H1 (cell line): ENCODE data around the gene TMEM221. TPM values are rescaled to one million over a fixed set of nuclear protein-coding genes. Genes with fewer than 3 reads are reported as not detected.

Source experiments
- CTCF ChIA-PET: fragments of 300-600 bp; sonication (Branson Sonifier 250); formaldehyde crosslinking; loops from one replicate; lab custom pipeline; 2021; ENCODE audit not compliant: partially characterized antibody; lab: Charles Lee
- POLR2A ChIA-PET: fragments of 300-600 bp; sonication (Branson Sonifier 250); formaldehyde crosslinking; loops from one replicate; lab custom pipeline; 2021; ENCODE audit warnings: inconsistent platforms; ENCODE audit not compliant: partially characterized antibody; lab: Charles Lee
- DNase-seq, 2 experiments: peaks; one replicate each; pipeline versions ENCODE4 v3.0.0 to v3.0.0-alpha.2; 2010 to 2022; ENCODE audit warnings: low spot score in 2 of 2, low read depth in 1 of 2, mixed read lengths in 1 of 2
- FAIRE-seq: peaks from 2 replicates; lab custom pipeline; 2011; peaks lifted over from hg19 to GRCh38; lab: Jason Lieb, UNC
- H2AFZ ChIP-seq: 2 replicates; pipeline ENCODE4 v1.8.1; 2012; ENCODE audit warnings: low read length, inconsistent platforms
- H2AK5ac ChIP-seq: 2 replicates; pipeline ENCODE4 v1.6.1; 2013; ENCODE audit warnings: low read depth, low read length
- H2BK120ac ChIP-seq: replicated peaks from 2 replicates; pipeline ENCODE3; 2013; ENCODE audit warnings: low read depth, low read length, inconsistent platforms
- H2BK12ac ChIP-seq: 2 replicates; pipeline ENCODE4 v1.6.1; 2013; ENCODE audit warnings: low read depth, low read length
- H2BK15ac ChIP-seq: 2 replicates; pipeline ENCODE4 v1.6.1; 2013; ENCODE audit warnings: low read length
- H2BK20ac ChIP-seq: 2 replicates; pipeline ENCODE4 v1.6.1; 2013; ENCODE audit warnings: low read length
- H2BK5ac ChIP-seq: 2 replicates; pipeline ENCODE4 v1.6.1; 2013; ENCODE audit warnings: low read depth, low read length
- H3K14ac ChIP-seq: 2 replicates; pipeline ENCODE4 v1.6.1; 2013; ENCODE audit warnings: inconsistent platforms; ENCODE audit not compliant: insufficient read length
- H3K18ac ChIP-seq: 2 replicates; pipeline ENCODE4 v1.6.1; 2013; ENCODE audit warnings: low read length; ENCODE audit errors: extremely low read depth
- H3K23ac ChIP-seq: 2 replicates; pipeline ENCODE4 v1.6.1; 2013; ENCODE audit warnings: inconsistent platforms; ENCODE audit not compliant: insufficient read length
- H3K23me2 ChIP-seq: 2 replicates; pipeline ENCODE4 v1.6.1; 2013; ENCODE audit warnings: low read depth, low read length
- H3K27ac ChIP-seq: 2 replicates; pipeline ENCODE4 v1.6.1; 2011; ENCODE audit warnings: low read depth, low read length, inconsistent platforms
- H3K27me3 ChIP-seq, 4 experiments: replicated peaks in 1 of 4; 1 replicate in 1 of 4; 2 replicates in 3 of 4; pipeline versions ENCODE4 v1.6.1 to v1.8.1; 2011 to 2013; ENCODE audit warnings: low read length in 3 of 4, mild to moderate bottlenecking in 3 of 4, inconsistent platforms in 2 of 4, mixed read lengths in 2 of 4, moderate library complexity in 1 of 4; ENCODE audit not compliant: control insufficient read depth in 3 of 4, insufficient read depth in 3 of 4; ENCODE audit errors: extremely low read depth in 1 of 4
- H3K36me3 ChIP-seq, 4 experiments: 2 replicates each; pipeline versions ENCODE4 v1.6.1 to v1.8.1; 2011 to 2013; ENCODE audit warnings: mild to moderate bottlenecking in 4 of 4, low read length in 3 of 4, moderate library complexity in 2 of 4, control low read depth in 1 of 4, inconsistent platforms in 1 of 4; ENCODE audit not compliant: insufficient read depth in 4 of 4, control insufficient read depth in 2 of 4
- H3K4ac ChIP-seq: replicated peaks from 2 replicates; pipeline ENCODE3; 2013; ENCODE audit warnings: low read length, low read depth, mixed read lengths, inconsistent platforms; ENCODE audit not compliant: insufficient read length
- H3K4me1 ChIP-seq, 4 experiments: replicated peaks in 1 of 4; 1 replicate in 1 of 4; 2 replicates in 3 of 4; pipeline versions ENCODE4 v1.6.1 to v1.8.1; 2011 to 2013; ENCODE audit warnings: low read length in 3 of 4, inconsistent platforms in 2 of 4, mixed read lengths in 1 of 4; ENCODE audit not compliant: insufficient read depth in 4 of 4, control insufficient read depth in 3 of 4
- H3K4me2 ChIP-seq, 2 experiments: 2 replicates each; pipeline versions ENCODE4 v1.6.1 to v1.8.1; 2011 to 2013; ENCODE audit warnings: low read depth in 2 of 2, low read length in 2 of 2, control low read depth in 1 of 2, inconsistent platforms in 1 of 2, mild to moderate bottlenecking in 1 of 2; ENCODE audit not compliant: insufficient read depth in 1 of 2
- H3K4me3 ChIP-seq, 4 experiments: fragments of 200-600, 300-600 bp in 1 of 4; sonication (generic), shearing (Covaris generic), sonication (Bioruptor Twin) in 1 of 4; 2 replicates each; pipeline versions ENCODE4 v1.5.1 to v1.8.1; 2011 to 2016; ENCODE audit warnings: low read length in 4 of 4, low read depth in 3 of 4, control low read depth in 2 of 4, inconsistent platforms in 2 of 4, mild to moderate bottlenecking in 2 of 4, mixed read lengths in 1 of 4, moderate library complexity in 1 of 4; ENCODE audit not compliant: insufficient read depth in 2 of 4; ENCODE audit errors: extremely low read depth in 1 of 4
- H3K56ac ChIP-seq: replicated peaks from 2 replicates; pipeline ENCODE3; 2013; ENCODE audit warnings: low read depth, mild to moderate bottlenecking, mixed read lengths, low read length, inconsistent platforms; ENCODE audit not compliant: insufficient read length
- H3K79me1 ChIP-seq: 2 replicates; pipeline ENCODE4 v1.6.1; 2013; ENCODE audit warnings: low read depth, low read length, control low read depth
- H3K79me2 ChIP-seq, 2 experiments: 2 replicates each; pipeline versions ENCODE4 v1.6.1 to v1.8.1; 2012 to 2013; ENCODE audit warnings: low read length in 2 of 2, mild to moderate bottlenecking in 2 of 2, inconsistent platforms in 1 of 2; ENCODE audit not compliant: insufficient read depth in 2 of 2, control insufficient read depth in 1 of 2
- H3K9ac ChIP-seq, 4 experiments: replicated peaks in 1 of 4; 1 replicate in 1 of 4; 2 replicates in 3 of 4; pipeline versions ENCODE4 v1.6.1 to v1.8.1; 2011 to 2013; ENCODE audit warnings: low read depth in 3 of 4, low read length in 3 of 4, control low read depth in 2 of 4, mild to moderate bottlenecking in 2 of 4, moderate library complexity in 2 of 4, inconsistent platforms in 1 of 4; ENCODE audit errors: extremely low read depth in 1 of 4
- H3K9me3 ChIP-seq, 2 experiments: 2 replicates each; pipeline versions ENCODE4 v1.6.1 to v1.8.1; 2012 to 2013; ENCODE audit warnings: mild to moderate bottlenecking in 2 of 2, moderate library complexity in 2 of 2, control low read depth in 1 of 2, inconsistent platforms in 1 of 2, low read depth in 1 of 2, low read length in 1 of 2, mixed read lengths in 1 of 2; ENCODE audit not compliant: insufficient read depth in 2 of 2
- H4K20me1 ChIP-seq, 2 experiments: replicated peaks in 1 of 2; 2 replicates each; pipeline versions ENCODE3 to v1.8.1; 2011 to 2013; ENCODE audit warnings: inconsistent platforms in 2 of 2, low read length in 2 of 2, mild to moderate bottlenecking in 1 of 2; ENCODE audit not compliant: insufficient read depth in 2 of 2, control insufficient read depth in 1 of 2
- H4K5ac ChIP-seq: 2 replicates; pipeline ENCODE4 v1.6.1; 2013; ENCODE audit warnings: low read length, low read depth, mixed read lengths, inconsistent platforms; ENCODE audit not compliant: insufficient read length
- H4K8ac ChIP-seq: 2 replicates; pipeline ENCODE4 v1.8.0; 2013; ENCODE audit warnings: mild to moderate bottlenecking, moderate library complexity, low read length, inconsistent platforms; ENCODE audit not compliant: insufficient read depth; ENCODE audit errors: extremely low read depth
- H4K91ac ChIP-seq: replicated peaks from 2 replicates; pipeline ENCODE3; 2013; ENCODE audit warnings: low read length, mixed read lengths, inconsistent platforms; ENCODE audit not compliant: insufficient read length
- CBX5 ChIP-seq: fragments of 300-800, 300-1000 bp; sonication (generic); IDR thresholded peaks from 2 replicates; pipeline ENCODE4 v1.7.1; 2016; ENCODE audit warnings: antibody characterized with exemption, low read length, low read depth
- WGBS, 2 experiments: shearing (Covaris generic) in 1 of 2; methylation state at CpG; one replicate each; pipeline versions ENCODE4 v1.1.6 to v1.1.7; 2013 to 2015; ENCODE audit warnings: low lambda C conversion rate in 2 of 2, mixed read lengths in 2 of 2, inconsistent platforms in 1 of 2, low coverage in 1 of 2, missing lambda C conversion rate in 1 of 2; ENCODE audit not compliant: insufficient replicate concordance in 2 of 2, insufficient coverage in 1 of 2, insufficient read length in 1 of 2; ENCODE audit errors: extremely low coverage in 1 of 2, missing lambda C conversion rate in 1 of 2; 5-methylcytosine and 5-hydroxymethylcytosine counted together
- polyA plus RNA-seq, 7 experiments: library from polyadenylated mRNA; depleted of rRNA in 3 of 7; stranded (reverse) in 5 of 7; unstranded in 2 of 7; fragments of >200 nt in 5 of 7; fragments of 200-250 nt in 2 of 7; gene quantifications; 1 replicate in 5 of 7; 2 replicates in 1 of 7; 4 replicates in 1 of 7; pipeline versions ENCODE4 v1.2.1 to v1.2.3, GENCODE V29; 2011 to 2013; ENCODE audit warnings: missing spikeins in 2 of 7, mixed read lengths in 2 of 7
- total RNA-seq: library from RNA; stranded (reverse); fragmentation: NEBNext Ultra II Directional; extraction: Animal tissue kit (Norgen Biotek cat#: 25700); gene quantifications from 2 replicates; pipeline ENCODE4 v1.2.1, GENCODE V29; 2021

TMEM221 gene
- total and polyA plus RNA-seq, 2 of the 8 experiments (the other 6 are each of a cell fraction or from before 2014, with no cell fraction given), result 1.4 to 2.0 TPM

DNA sequence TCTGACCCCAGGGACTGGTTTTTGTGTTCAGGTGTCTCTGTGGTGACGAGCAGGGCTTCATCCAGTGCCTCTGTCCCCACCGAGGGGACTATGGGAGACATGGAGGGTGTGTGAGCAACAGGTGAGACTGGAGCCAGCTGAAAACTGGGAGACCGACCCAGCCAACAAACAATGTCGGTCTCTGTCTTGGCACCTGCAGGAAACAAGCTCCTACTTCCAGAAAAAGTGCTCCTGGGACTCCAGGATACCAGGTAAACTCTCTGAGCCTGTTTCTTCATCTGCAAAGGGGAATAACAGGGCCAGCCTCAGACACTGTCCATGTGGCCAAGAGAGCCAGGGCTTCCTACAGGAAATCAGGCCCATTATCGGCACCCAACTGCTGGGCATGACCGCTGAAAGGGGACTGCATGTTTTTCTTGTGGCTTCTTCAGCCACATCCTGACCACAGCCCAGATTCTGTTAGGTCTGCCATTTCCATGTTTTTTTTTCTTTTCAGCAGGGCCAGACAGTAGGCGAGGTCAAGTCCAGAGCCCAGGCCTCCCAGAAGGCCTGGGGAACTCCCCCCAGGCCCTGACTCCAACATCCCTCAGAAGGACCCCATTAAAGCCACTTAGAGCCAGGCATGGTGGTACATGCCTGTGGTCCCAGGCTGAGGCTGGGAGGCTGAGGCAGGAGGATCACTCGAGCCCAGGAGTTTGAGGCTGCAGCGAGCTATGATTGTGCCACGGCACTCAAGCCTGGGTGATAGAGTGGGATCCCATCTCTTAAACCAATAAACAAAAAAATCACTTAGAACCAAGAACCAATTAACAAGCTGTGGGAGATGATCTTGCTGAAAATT is 42.2 kb downstream of the TMEM221 start:
- peak overlapping the region; percentile 25 for H3K4ac ChIP-seq
- H3K14ac ChIP-seq, result no peak overlapping the region
- H3K4me2 ChIP-seq, result peak overlapping the region in 1 of 2 experiments; percentile 79; a peak in 2 of 4 replicates
- H3K79me2 ChIP-seq, result peaks cover 0 to 4% of the 10 kb centered on the region in 2 experiments; a peak in 1 of 4 replicates
- 0 out of 2 replicates have a peak overlapping the region, but pooled peaks have one; percentile 18 for H2BK15ac ChIP-seq
- peak overlapping the region; percentile 51 for H4K91ac ChIP-seq
- H3K4me1 ChIP-seq, result peaks cover 4 to 23% (median 13%) of the 10 kb centered on the region in 4 experiments
- H3K56ac ChIP-seq, result no peak overlapping the region
- H2BK20ac ChIP-seq, result no peak overlapping the region
- H2AK5ac ChIP-seq, result 0 out of 2 replicates have a peak overlapping the region, but pooled peaks have one; percentile 39
- WGBS, 2 experiments, result 88% methylated on average over 10 of the region's 10 CpGs; no CpG with 5 or more reads in 1 of the 2 experiments
- H3K4me3 ChIP-seq, result peak overlapping the region in 2 of 4 experiments; percentile 14 to 75; a peak in 1 of 8 replicates
- ChIA-PET POLR2A (interaction anchor here (0.7 to 4.9 kb wide), 10 partner anchors 9 to 439 kb away, joined by 3 to 44 read pairs (median 3); partner anchors contain the start of genes CCDC194 and MVB12A), CTCF (interaction anchor here (0.8 to 1.6 kb wide), 6 partner anchors 9 to 60 kb away, joined by 3 to 8 read pairs (median 4); partner anchors contain the start of gene CCDC194)
- H4K8ac ChIP-seq, result no peak overlapping the region; the same call in 1 of the 2 replicates
- peak overlapping the region; percentile 91 for H2BK12ac ChIP-seq
- H3K79me1 ChIP-seq, result no peaks in the 10 kb centered on the region; the same call in 1 of the 2 replicates
- 0 out of 2 replicates have a peak overlapping the region, but pooled peaks have one; percentile 73 for H2BK5ac ChIP-seq
- no peak overlapping the region for H3K9ac ChIP-seq
- H3K9me3 ChIP-seq, result no peaks in the 10 kb centered on the region
- no peak for FAIRE-seq
- no peak overlapping the region for H3K23ac ChIP-seq
- H3K27me3 ChIP-seq, result no peaks in the 10 kb centered on the region
- H3K23me2 ChIP-seq, result peaks cover 10% of the 10 kb centered on the region; the same call in 1 of the 2 replicates
- no peaks in the 10 kb centered on the region for H4K20me1 ChIP-seq
- H3K18ac ChIP-seq, result peak overlapping the region; percentile 81
- H4K5ac ChIP-seq, result peak overlapping the region; percentile 9
- no peak overlapping the region for H2AFZ ChIP-seq
- no peak for TF ChIP-seq CBX5
- H2BK120ac ChIP-seq, result no peak overlapping the region
- DNase-seq, result no peak
- peak overlapping the region; percentile 29; the same call in 1 of the 2 replicates for H3K27ac ChIP-seq
- peaks cover 0 to 7% (median 1%) of the 10 kb centered on the region in 4 experiments; a peak in 3 of 8 replicates for H3K36me3 ChIP-seq
